Astrocyte (in vitro differentiated cells and primary cell): ENCODE measurements around the gene PDE6G. TPM values are rescaled to one million over a fixed set of nuclear protein-coding genes. Genes with fewer than 3 reads are reported as not detected.

ENCODE experiments used
- DNase-seq: peaks from one replicate; pipeline ENCODE4 v3.0.0-alpha.2; 2010; ENCODE audit warnings: low read depth
- FAIRE-seq: peaks from 2 replicates; lab custom pipeline; 2011; peaks lifted over from hg19 to GRCh38; lab: Jason Lieb, UNC
- H2AFZ ChIP-seq: 2 replicates; pipeline ENCODE4 v1.6.0; 2012; ENCODE audit warnings: low read depth, low read length, inconsistent platforms
- H3K27ac ChIP-seq: 2 replicates; pipeline ENCODE4 v1.5.1; 2011; ENCODE audit warnings: low read depth, low read length, inconsistent platforms
- H3K27me3 ChIP-seq: 2 replicates; pipeline ENCODE4 v1.6.0; 2011; ENCODE audit warnings: low read length, inconsistent platforms; ENCODE audit not compliant: insufficient read depth
- H3K36me3 ChIP-seq: 2 replicates; pipeline ENCODE4 v1.5.1; 2011; ENCODE audit warnings: low read length, inconsistent platforms; ENCODE audit not compliant: insufficient read depth
- H3K4me1 ChIP-seq: 2 replicates; pipeline ENCODE4 v1.5.1; 2011; ENCODE audit warnings: low read length, inconsistent platforms; ENCODE audit not compliant: insufficient read depth
- H3K4me2 ChIP-seq: 2 replicates; pipeline ENCODE4 v1.6.0; 2012; ENCODE audit warnings: low read length, inconsistent platforms
- H3K4me3 ChIP-seq: 2 replicates; pipeline ENCODE4 v1.5.1; 2011; ENCODE audit warnings: low read depth, mild to moderate bottlenecking, low read length, inconsistent platforms; ENCODE audit not compliant: insufficient read depth
- H3K79me2 ChIP-seq: 2 replicates; pipeline ENCODE4 v1.6.0; 2012; ENCODE audit warnings: mild to moderate bottlenecking, low read length, inconsistent platforms; ENCODE audit not compliant: insufficient read depth
- H3K9ac ChIP-seq: 2 replicates; pipeline ENCODE4 v1.6.0; 2012; ENCODE audit warnings: mild to moderate bottlenecking, low read length, inconsistent platforms
- H3K9me3 ChIP-seq: 2 replicates; pipeline ENCODE4 v1.5.1; 2012; ENCODE audit warnings: low read depth, mild to moderate bottlenecking, low read length, inconsistent platforms; ENCODE audit not compliant: insufficient read depth
- H4K20me1 ChIP-seq: 2 replicates; pipeline ENCODE4 v1.6.0; 2012; ENCODE audit warnings: low read length, inconsistent platforms; ENCODE audit not compliant: insufficient read depth
- H3K27ac Mint-ChIP-seq: one replicate; pipeline ENCODE4 v1.8.0; 2021; ENCODE audit warnings: mild to moderate bottlenecking, mixed read lengths; ENCODE audit not compliant: unreplicated experiment
- H3K27me3 Mint-ChIP-seq: one replicate; pipeline ENCODE4 v1.8.0; 2021; ENCODE audit warnings: low read depth, mixed read lengths; ENCODE audit not compliant: unreplicated experiment
- H3K36me3 Mint-ChIP-seq: one replicate; pipeline ENCODE4 v1.8.0; 2021; ENCODE audit warnings: low read depth, mixed read lengths; ENCODE audit not compliant: unreplicated experiment
- H3K4me1 Mint-ChIP-seq: one replicate; pipeline ENCODE4 v1.8.0; 2021; ENCODE audit warnings: low read depth, mixed read lengths; ENCODE audit not compliant: unreplicated experiment
- H3K4me3 Mint-ChIP-seq: one replicate; pipeline ENCODE4 v1.8.0; 2021; ENCODE audit warnings: mild to moderate bottlenecking, moderate library complexity, mixed read lengths; ENCODE audit not compliant: unreplicated experiment
- H3K9me3 Mint-ChIP-seq: one replicate; pipeline ENCODE4 v1.8.0; 2021; ENCODE audit warnings: mild to moderate bottlenecking, mixed read lengths; ENCODE audit not compliant: unreplicated experiment
- EZH2 ChIP-seq: IDR thresholded peaks from 2 replicates; pipeline ENCODE4 v1.6.1; 2012; ENCODE audit warnings: mild to moderate bottlenecking, low read length, inconsistent platforms; ENCODE audit not compliant: insufficient read depth
- total RNA-seq: library from RNA; stranded (reverse); gene quantifications from 2 replicates; pipeline ENCODE4 v1.2.1, GENCODE V29; 2021
- TF ChIP-seq, protein P1 (sequence below): IDR thresholded peaks from 2 replicates; pipeline ENCODE4 v1.5.1; 2011; ENCODE audit warnings: low read depth, mild to moderate bottlenecking, inconsistent platforms, low read length, moderate library complexity; ENCODE audit not compliant: insufficient read depth

Gene PDE6G
- total RNA-seq, 1 donor from 2014 or later = not detected

DNA sequence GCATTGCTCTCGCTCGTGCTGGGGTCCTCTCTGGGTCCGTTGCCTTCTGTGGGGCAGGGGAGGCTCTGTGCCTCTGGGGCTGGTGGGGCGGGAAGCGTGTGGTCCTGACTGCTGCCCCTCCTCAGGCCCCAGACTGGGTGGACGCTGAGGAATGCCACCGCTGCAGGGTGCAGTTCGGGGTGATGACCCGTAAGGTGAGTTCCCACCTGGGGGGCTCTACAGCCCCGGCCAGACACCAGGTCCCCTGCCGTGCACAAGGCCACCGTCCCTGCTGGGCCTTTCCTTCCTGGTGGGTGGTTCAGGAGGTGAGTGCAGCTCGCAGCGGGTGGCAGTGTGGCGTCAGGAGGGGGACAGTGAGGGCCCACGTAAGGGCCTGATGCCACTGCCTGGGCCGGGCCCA, 34.2 kb upstream of the PDE6G start:
- Mint-ChIP-seq H3K9me3 (no peaks in the 10 kb centered on the region), H3K27ac (no peak overlapping the region), H3K4me1 (peaks cover 3% of the 10 kb centered on the region), H3K27me3 (no peaks in the 10 kb centered on the region), H3K4me3 (no peak overlapping the region), H3K36me3 (peaks cover 16% of the 10 kb centered on the region)
- no peak overlapping the region for H2AFZ ChIP-seq
- no peaks in the 10 kb centered on the region for H3K27me3 ChIP-seq
- H3K36me3 ChIP-seq = peaks cover 30% of the 10 kb centered on the region
- DNase-seq = no peak
- no peaks in the 10 kb centered on the region for H3K9me3 ChIP-seq
- peaks cover 95% of the 10 kb centered on the region for H3K79me2 ChIP-seq
- H4K20me1 ChIP-seq = peaks cover 94% of the 10 kb centered on the region
- FAIRE-seq = no peak
- H3K9ac ChIP-seq = no peak overlapping the region
- no peak overlapping the region for H3K27ac ChIP-seq
- no peak overlapping the region for H3K4me2 ChIP-seq
- H3K4me1 ChIP-seq = peaks cover 4% of the 10 kb centered on the region
- no peak overlapping the region for H3K4me3 ChIP-seq
- TF ChIP-seq, protein P1, sequence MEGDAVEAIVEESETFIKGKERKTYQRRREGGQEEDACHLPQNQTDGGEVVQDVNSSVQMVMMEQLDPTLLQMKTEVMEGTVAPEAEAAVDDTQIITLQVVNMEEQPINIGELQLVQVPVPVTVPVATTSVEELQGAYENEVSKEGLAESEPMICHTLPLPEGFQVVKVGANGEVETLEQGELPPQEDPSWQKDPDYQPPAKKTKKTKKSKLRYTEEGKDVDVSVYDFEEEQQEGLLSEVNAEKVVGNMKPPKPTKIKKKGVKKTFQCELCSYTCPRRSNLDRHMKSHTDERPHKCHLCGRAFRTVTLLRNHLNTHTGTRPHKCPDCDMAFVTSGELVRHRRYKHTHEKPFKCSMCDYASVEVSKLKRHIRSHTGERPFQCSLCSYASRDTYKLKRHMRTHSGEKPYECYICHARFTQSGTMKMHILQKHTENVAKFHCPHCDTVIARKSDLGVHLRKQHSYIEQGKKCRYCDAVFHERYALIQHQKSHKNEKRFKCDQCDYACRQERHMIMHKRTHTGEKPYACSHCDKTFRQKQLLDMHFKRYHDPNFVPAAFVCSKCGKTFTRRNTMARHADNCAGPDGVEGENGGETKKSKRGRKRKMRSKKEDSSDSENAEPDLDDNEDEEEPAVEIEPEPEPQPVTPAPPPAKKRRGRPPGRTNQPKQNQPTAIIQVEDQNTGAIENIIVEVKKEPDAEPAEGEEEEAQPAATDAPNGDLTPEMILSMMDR = no peak
- no peak for TF ChIP-seq EZH2

DNA sequence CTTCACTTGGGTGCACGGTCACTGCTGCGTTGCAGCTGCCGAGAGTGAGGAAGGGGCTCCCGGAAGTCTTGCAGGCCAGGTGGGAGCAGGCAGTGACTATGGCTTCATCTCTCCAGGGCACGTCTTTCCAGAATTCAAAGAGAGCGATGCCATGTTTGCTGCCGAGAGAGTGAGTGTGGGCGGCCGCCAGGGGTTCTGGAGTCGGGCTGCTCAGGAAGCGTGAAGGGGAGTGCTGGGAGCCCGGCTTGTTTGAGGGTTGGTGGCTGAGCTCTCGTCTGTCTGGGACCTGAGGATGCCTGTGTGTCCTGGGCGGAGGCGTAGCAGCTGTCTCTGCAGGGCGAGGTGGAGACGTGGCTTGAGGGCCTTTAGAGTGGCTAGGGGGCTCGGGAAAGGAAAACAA, 33.7 kb upstream of the PDE6G start:
- H3K9me3 ChIP-seq = no peaks in the 10 kb centered on the region
- H3K4me1 Mint-ChIP-seq = peaks cover 5% of the 10 kb centered on the region
- H3K4me2 ChIP-seq = no peak overlapping the region
- peaks cover 94% of the 10 kb centered on the region for H4K20me1 ChIP-seq
- H3K27ac Mint-ChIP-seq = no peak overlapping the region
- H3K4me3 Mint-ChIP-seq = no peak overlapping the region
- peaks cover 95% of the 10 kb centered on the region for H3K79me2 ChIP-seq
- H3K9ac ChIP-seq = no peak overlapping the region
- H3K27me3 ChIP-seq = no peaks in the 10 kb centered on the region
- FAIRE-seq (no peak), DNase-seq (no peak)
- no peaks in the 10 kb centered on the region for H3K27me3 Mint-ChIP-seq
- H3K4me1 ChIP-seq = peaks cover 9% of the 10 kb centered on the region
- peaks cover 16% of the 10 kb centered on the region for H3K36me3 Mint-ChIP-seq
- peaks cover 29% of the 10 kb centered on the region for H3K36me3 ChIP-seq
- H3K4me3 ChIP-seq = no peak overlapping the region
- no peaks in the 10 kb centered on the region for H3K9me3 Mint-ChIP-seq
- no peak overlapping the region for H2AFZ ChIP-seq
- TF ChIP-seq EZH2 = no peak
- TF ChIP-seq, protein P1 = no peak
- no peak overlapping the region for H3K27ac ChIP-seq

- no peak for TF ChIP-seq EZH2
- TF ChIP-seq, protein P1 = no peak
- no peaks in the 10 kb centered on the region for H3K9me3 ChIP-seq
- no peak overlapping the region for H3K4me3 Mint-ChIP-seq
- H3K4me3 ChIP-seq = no peak overlapping the region
- DNase-seq (no peak), FAIRE-seq (no peak)
- no peak overlapping the region for H3K4me2 ChIP-seq
- H4K20me1 ChIP-seq = peaks cover 89% of the 10 kb centered on the region
- H3K4me1 ChIP-seq = peaks cover 16% of the 10 kb centered on the region
- H3K27me3 ChIP-seq = no peaks in the 10 kb centered on the region
- peaks cover 8% of the 10 kb centered on the region for H3K4me1 Mint-ChIP-seq
- H2AFZ ChIP-seq = no peak overlapping the region
- peak overlapping the region; percentile 6 for H3K9ac ChIP-seq
- peaks cover 95% of the 10 kb centered on the region for H3K79me2 ChIP-seq
- peaks cover 29% of the 10 kb centered on the region for H3K36me3 ChIP-seq
- H3K27ac Mint-ChIP-seq = peak overlapping the region; percentile 66
- no peaks in the 10 kb centered on the region for H3K9me3 Mint-ChIP-seq
- no peak overlapping the region for H3K27ac ChIP-seq
- no peaks in the 10 kb centered on the region for H3K27me3 Mint-ChIP-seq
- peaks cover 16% of the 10 kb centered on the region for H3K36me3 Mint-ChIP-seq
These were observed 32.3 kb upstream of the PDE6G start for GRCh38 chr17:81688616-81689015.
